ENCODE results near the gene NFE2L1.

The NFE2L1 gene

GRCh38 chr17:48002916-48003416, 45.2 kb upstream of the NFE2L1 start:
- Histone ChIP-seq H3K4me3 (ENCODE audit: severe bottlenecking) (no peak overlapping the region), H3K27ac (ENCODE audit: poor library complexity, severe bottlenecking) (peak overlapping the region; percentile 71), H3K27me3 (ENCODE audit: insufficient read depth, poor library complexity, severe bottlenecking) (no peaks in the 10 kb centered on the region), H3K9me3 (ENCODE audit: severe bottlenecking) (no peaks in the 10 kb centered on the region), H3K4me1 (ENCODE audit: insufficient read depth, poor library complexity, severe bottlenecking) (peaks cover 19% of the 10 kb centered on the region), H3K36me3 (ENCODE audit: low read depth) (no peaks in the 10 kb centered on the region)
- TF ChIP-seq CTCF (IDR thresholded peaks at IDR 0.05; ENCODE audit: poor library complexity, severe bottlenecking) = no peak
- ATAC-seq (ENCODE audit: low read depth) = no peak
- no peak for DNase-seq (ENCODE audit: low spot score)

- DNase-seq (ENCODE audit: low spot score) (no peak), ATAC-seq (ENCODE audit: low read depth) (no peak)
- Histone ChIP-seq H3K4me1 (ENCODE audit: insufficient read depth, poor library complexity, severe bottlenecking) (peaks cover 19% of the 10 kb centered on the region), H3K4me3 (ENCODE audit: severe bottlenecking) (no peak overlapping the region), H3K9me3 (ENCODE audit: severe bottlenecking) (no peaks in the 10 kb centered on the region), H3K36me3 (ENCODE audit: low read depth) (no peaks in the 10 kb centered on the region), H3K27me3 (ENCODE audit: insufficient read depth, poor library complexity, severe bottlenecking) (no peaks in the 10 kb centered on the region), H3K27ac (ENCODE audit: poor library complexity, severe bottlenecking) (peak overlapping the region; percentile 71)
- no peak for TF ChIP-seq CTCF (IDR thresholded peaks at IDR 0.05; ENCODE audit: poor library complexity, severe bottlenecking)
These were observed 44.6 kb upstream of the NFE2L1 start for GRCh38 chr17:48003417-48004151.

GRCh38 chr17:48004983-48005382, 43.2 kb upstream of the NFE2L1 start:
- Histone ChIP-seq H3K27me3 (ENCODE audit: insufficient read depth, poor library complexity, severe bottlenecking) (no peaks in the 10 kb centered on the region), H3K36me3 (ENCODE audit: low read depth) (no peaks in the 10 kb centered on the region), H3K27ac (ENCODE audit: poor library complexity, severe bottlenecking) (no peak overlapping the region), H3K4me1 (ENCODE audit: insufficient read depth, poor library complexity, severe bottlenecking) (peaks cover 19% of the 10 kb centered on the region), H3K4me3 (ENCODE audit: severe bottlenecking) (no peak overlapping the region), H3K9me3 (ENCODE audit: severe bottlenecking) (no peaks in the 10 kb centered on the region)
- ATAC-seq (ENCODE audit: low read depth) = no peak
- DNase-seq (ENCODE audit: low spot score) = no peak
- TF ChIP-seq CTCF (IDR thresholded peaks at IDR 0.05; ENCODE audit: poor library complexity, severe bottlenecking) = no peak

GRCh38 chr17:48006936-48007709, 41.0 kb upstream of the NFE2L1 start:
- DNase-seq (ENCODE audit: low spot score) = no peak
- Histone ChIP-seq H3K36me3 (ENCODE audit: low read depth) (no peaks in the 10 kb centered on the region), H3K27me3 (ENCODE audit: insufficient read depth, poor library complexity, severe bottlenecking) (no peaks in the 10 kb centered on the region), H3K9me3 (ENCODE audit: severe bottlenecking) (no peaks in the 10 kb centered on the region), H3K4me1 (ENCODE audit: insufficient read depth, poor library complexity, severe bottlenecking) (peaks cover 18% of the 10 kb centered on the region), H3K4me3 (ENCODE audit: severe bottlenecking) (no peak overlapping the region), H3K27ac (ENCODE audit: poor library complexity, severe bottlenecking) (no peak overlapping the region)
- no peak for ATAC-seq (ENCODE audit: low read depth)
- TF ChIP-seq CTCF (IDR thresholded peaks at IDR 0.05; ENCODE audit: poor library complexity, severe bottlenecking) = no peak
